Esophagus squamous epithelium (tissue), 4 donors: Measurements from ENCODE around the gene FOXP1.

Experiments
- POLR2A ChIP-seq, 4 donors: fragments of 450-650 bp; IDR thresholded peaks; one replicate each; pipeline ENCODE4 v1.6.1; 2017; ENCODE audit warnings: antibody characterized with exemption in 4 of 4, mild to moderate bottlenecking in 4 of 4, moderate library complexity in 3 of 4
- TF ChIP-seq, protein P1 (sequence below), 6 experiments: fragments of 450-650 bp in 4 of 6; fragments of 200-600 bp in 2 of 6; sonication (generic) in 2 of 6; IDR thresholded peaks; one replicate each; pipeline ENCODE4 v1.5.1; 2016 to 2019; ENCODE audit warnings: antibody characterized with exemption in 6 of 6, mild to moderate bottlenecking in 4 of 6, moderate library complexity in 4 of 6

GRCh38 chr3:71417791-71418190 lies 165.7 kb downstream of the FOXP1 start:
- TF ChIP-seq, protein P1, sequence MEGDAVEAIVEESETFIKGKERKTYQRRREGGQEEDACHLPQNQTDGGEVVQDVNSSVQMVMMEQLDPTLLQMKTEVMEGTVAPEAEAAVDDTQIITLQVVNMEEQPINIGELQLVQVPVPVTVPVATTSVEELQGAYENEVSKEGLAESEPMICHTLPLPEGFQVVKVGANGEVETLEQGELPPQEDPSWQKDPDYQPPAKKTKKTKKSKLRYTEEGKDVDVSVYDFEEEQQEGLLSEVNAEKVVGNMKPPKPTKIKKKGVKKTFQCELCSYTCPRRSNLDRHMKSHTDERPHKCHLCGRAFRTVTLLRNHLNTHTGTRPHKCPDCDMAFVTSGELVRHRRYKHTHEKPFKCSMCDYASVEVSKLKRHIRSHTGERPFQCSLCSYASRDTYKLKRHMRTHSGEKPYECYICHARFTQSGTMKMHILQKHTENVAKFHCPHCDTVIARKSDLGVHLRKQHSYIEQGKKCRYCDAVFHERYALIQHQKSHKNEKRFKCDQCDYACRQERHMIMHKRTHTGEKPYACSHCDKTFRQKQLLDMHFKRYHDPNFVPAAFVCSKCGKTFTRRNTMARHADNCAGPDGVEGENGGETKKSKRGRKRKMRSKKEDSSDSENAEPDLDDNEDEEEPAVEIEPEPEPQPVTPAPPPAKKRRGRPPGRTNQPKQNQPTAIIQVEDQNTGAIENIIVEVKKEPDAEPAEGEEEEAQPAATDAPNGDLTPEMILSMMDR (IDR thresholded peaks at IDR 0.05), result no peak
- TF ChIP-seq POLR2A (IDR thresholded peaks at IDR 0.05), result no peak
